SK-MEL-5 (cell line): ENCODE data around the gene PRKD3. TPM values are rescaled to one million over a fixed set of nuclear protein-coding genes. Genes with fewer than 3 reads are reported as not detected.

ENCODE experiments used
- DNase-seq: peaks from one replicate; pipeline ENCODE4 v3.0.0-alpha.2; 2016; ENCODE audit warnings: low read depth, low spot score
- in situ Hi-C: cut with HindIII; loops from 2 replicates; pipeline ENCODE4 v1.10.0; 2016; ENCODE audit warnings: low sequenced_read_pairs, high pct_unique_total_duplicates, low pct_unique_long_range_greater_than_20kb
- small RNA-seq, 2 experiments: library from RNA; depleted of rRNA; stranded (forward); fragments of <200 nt; gene quantifications; one replicate each; pipeline ENCODE3, GENCODE V24; 2014
- total RNA-seq: library from RNA; depleted of rRNA; stranded (reverse); fragments of >200 nt; shearing (Covaris generic); gene quantifications from 2 replicates; pipeline ENCODE4 v1.2.3, GENCODE V29; 2014; rRNA removed

Gene PRKD3
- total RNA-seq, 1 experiment from 2014 or later, result 440 TPM

GRCh38 chr2:37287966-37288365 lies 36.7 kb downstream of the PRKD3 start:
- DNase-seq, result no peak
- in situ Hi-C loops, result no loop called here

GRCh38 chr2:37284381-37284780 lies 40.3 kb downstream of the PRKD3 start:
- no peak for DNase-seq
- in situ Hi-C loops, result no loop called here

- in situ Hi-C loops, result no loop called here
- no peak for DNase-seq
Measured at GRCh38 chr2:37283207-37283606, 41.4 kb downstream of the PRKD3 start.

- no peak for DNase-seq
- in situ Hi-C loops, result no loop called here
Measured at GRCh38 chr2:37282746-37283145, 41.9 kb downstream of the PRKD3 start.

- in situ Hi-C loops, result no loop called here
- no peak for DNase-seq
Measured at GRCh38 chr2:37281916-37282315, 42.7 kb downstream of the PRKD3 start.

GRCh38 chr2:37276291-37276690 lies 48.3 kb downstream of the PRKD3 start:
- DNase-seq, result no peak
- in situ Hi-C loops, result no loop called here

Small RNAs within 50 kb of the gene (small RNA-seq; reads per million reads assigned to genes)
- 0 reads per million in 2 experiments for gene RNU6-939P

Other genes with a start within 250 kb of the PRKD3 start
- 30.7 and 34.9 TPM in 2 replicates for gene HEATR5B, start 240.5 kb downstream of the PRKD3 start, total RNA-seq
- gene GPATCH11, start 240.3 kb downstream of the PRKD3 start, total RNA-seq, result 15.6 and 17.6 TPM in 2 replicates
- 22.5 and 29.1 TPM in 2 replicates for gene EIF2AK2, start 167.9 kb downstream of the PRKD3 start, total RNA-seq
- gene SULT6B1, start 136.2 kb downstream of the PRKD3 start, total RNA-seq, result not detected in 2 replicates
- gene CEBPZOS, start 128.3 kb downstream of the PRKD3 start, total RNA-seq, result 36.3 and 43.7 TPM in 2 replicates
- gene CEBPZ, start 93.2 kb downstream of the PRKD3 start, total RNA-seq, result 118 and 122 TPM in 2 replicates
- gene NDUFAF7, start 93.2 kb downstream of the PRKD3 start, total RNA-seq, result 28.7 and 31.0 TPM in 2 replicates
- 2,187 and 2,298 TPM in 2 replicates for gene QPCT, start 19.8 kb upstream of the PRKD3 start, total RNA-seq